HEK293 (cell line): ENCODE measurements around the gene PLEKHA6.

Experiments used
- CTCF ChIA-PET: fragments of 350-600 bp; formaldehyde crosslinking; extraction: SDS; loops from one replicate; lab custom pipeline; 2021; ENCODE audit warnings: antibody characterized with exemption; lab: Yijun Ruan, JAX
- POLR2A ChIA-PET: fragments of 300-600 bp; formaldehyde crosslinking; extraction: SDS; loops from one replicate; lab custom pipeline; 2020; ENCODE audit warnings: antibody characterized with exemption, inconsistent platforms; lab: Yijun Ruan, JAX
- H3K27ac ChIP-seq: fragments of 200-500 bp; sonication (Bioruptor generic); 2 replicates; pipeline ENCODE4 v1.5.1; 2014; ENCODE audit warnings: low read depth, low read length, control low read depth, inconsistent platforms; ENCODE audit errors: extremely low read depth
- H3K36me3 ChIP-seq, 2 experiments: fragments of 200-500 bp in 1 of 2; sonication (Bioruptor generic) in 1 of 2; 1 replicate in 1 of 2; 2 replicates in 1 of 2; pipeline ENCODE4 v1.5.1; 2014 to 2017; ENCODE audit warnings: inconsistent platforms in 2 of 2, low read length in 2 of 2; ENCODE audit not compliant: control insufficient read depth in 2 of 2, insufficient read depth in 1 of 2
- H3K4me1 ChIP-seq: fragments of 200-500 bp; sonication (Bioruptor generic); 2 replicates; pipeline ENCODE4 v1.5.1; 2014; ENCODE audit warnings: mild to moderate bottlenecking, low read length, inconsistent platforms; ENCODE audit not compliant: control insufficient read depth, insufficient read depth
- H3K4me3 ChIP-seq: 2 replicates; pipeline ENCODE4 v1.5.1; 2011; ENCODE audit warnings: low read depth, mild to moderate bottlenecking, control low read depth, low read length, moderate library complexity
- H3K9me3 ChIP-seq: fragments of 200-500 bp; sonication (Bioruptor generic); 2 replicates; pipeline ENCODE4 v1.5.1; 2014; ENCODE audit warnings: low read depth, low read length, inconsistent platforms; ENCODE audit not compliant: control insufficient read depth, insufficient read depth
- GLI2 ChIP-seq: fragments of 450-650 bp; formaldehyde crosslinking; IDR thresholded peaks from 2 replicates; pipeline ENCODE4; 2017; ENCODE audit warnings: missing biosample characterization, missing genetic modification characterization, low read depth, borderline replicate concordance
- HOXD13 ChIP-seq: sonication (generic); formaldehyde crosslinking; IDR thresholded peaks from 2 replicates; pipeline ENCODE4 v1.8.0; 2022; ENCODE audit warnings: missing genetic modification reagents, borderline replicate concordance
- IKZF3 ChIP-seq: fragments of 450-650 bp; IDR thresholded peaks from 2 replicates; pipeline ENCODE4 v1.5.0; 2018; ENCODE audit warnings: missing biosample characterization, mild to moderate bottlenecking, missing genetic modification characterization, moderate library complexity
- KLF8 ChIP-seq: fragments of 450-650 bp; formaldehyde crosslinking; IDR thresholded peaks from 2 replicates; pipeline ENCODE4 v1.5.1; 2016; ENCODE audit warnings: missing biosample characterization, missing genetic modification characterization
- MEIS1 ChIP-seq: sonication (generic); formaldehyde crosslinking; IDR thresholded peaks from 2 replicates; pipeline ENCODE4 v1.8.1; 2022; ENCODE audit warnings: missing genetic modification reagents, mild to moderate bottlenecking, borderline replicate concordance
- PRDM1 ChIP-seq: fragments of 450-650 bp; formaldehyde crosslinking; IDR thresholded peaks from 2 replicates; pipeline ENCODE4; 2016; ENCODE audit warnings: missing biosample characterization, missing genetic modification characterization
- SCRT2 ChIP-seq: fragments of 450-650 bp; formaldehyde crosslinking; IDR thresholded peaks from 2 replicates; pipeline ENCODE4 v1.5.1; 2016; ENCODE audit warnings: missing biosample characterization, missing genetic modification characterization
- SP7 ChIP-seq: fragments of 450-650 bp; formaldehyde crosslinking; IDR thresholded peaks from 2 replicates; pipeline ENCODE4 v1.5.1; 2016; ENCODE audit warnings: missing biosample characterization, missing genetic modification characterization
- YY2 ChIP-seq: fragments of 450-650 bp; formaldehyde crosslinking; IDR thresholded peaks from 2 replicates; pipeline ENCODE4 v1.5.1; 2016; ENCODE audit warnings: missing biosample characterization, missing genetic modification characterization
- ZBTB48 ChIP-seq: fragments of 450-650 bp; formaldehyde crosslinking; IDR thresholded peaks from 2 replicates; pipeline ENCODE4 v1.5.1; 2016; ENCODE audit warnings: missing biosample characterization, missing genetic modification characterization
- ZFP69B ChIP-seq: fragments of 450-650 bp; formaldehyde crosslinking; IDR thresholded peaks from 2 replicates; pipeline ENCODE4 v1.5.1; 2016; ENCODE audit warnings: missing biosample characterization, missing genetic modification characterization
- ZNF155 ChIP-seq: fragments of 450-650 bp; formaldehyde crosslinking; IDR thresholded peaks from 2 replicates; pipeline ENCODE4 v1.5.1; 2016; ENCODE audit warnings: missing biosample characterization, missing genetic modification characterization
- ZNF16 ChIP-seq: fragments of 450-650 bp; formaldehyde crosslinking; IDR thresholded peaks from 2 replicates; pipeline ENCODE4 v1.5.1; 2016; ENCODE audit warnings: low read depth, missing biosample characterization, missing genetic modification characterization
- ZNF23 ChIP-seq: fragments of 450-650 bp; formaldehyde crosslinking; IDR thresholded peaks from 2 replicates; pipeline ENCODE4 v1.5.1; 2016; ENCODE audit warnings: missing biosample characterization, missing genetic modification characterization, borderline replicate concordance
- ZNF248 ChIP-seq: fragments of 450-650 bp; formaldehyde crosslinking; IDR thresholded peaks from 2 replicates; pipeline ENCODE4 v1.5.1; 2017; ENCODE audit warnings: missing biosample characterization, missing genetic modification characterization
- ZNF341 ChIP-seq: fragments of 450-650 bp; formaldehyde crosslinking; IDR thresholded peaks from 2 replicates; pipeline ENCODE4; 2016; ENCODE audit warnings: low read depth, missing biosample characterization, missing genetic modification characterization
- ZNF501 ChIP-seq: fragments of 450-650 bp; formaldehyde crosslinking; IDR thresholded peaks from 2 replicates; pipeline ENCODE4 v1.5.1; 2016; ENCODE audit warnings: missing biosample characterization, missing genetic modification characterization
- ZNF521 ChIP-seq: fragments of 450-650 bp; formaldehyde crosslinking; IDR thresholded peaks from 2 replicates; pipeline ENCODE4 v1.5.1; 2017; ENCODE audit warnings: missing biosample characterization, mild to moderate bottlenecking, missing genetic modification characterization
- ZNF529 ChIP-seq: fragments of 450-650 bp; formaldehyde crosslinking; IDR thresholded peaks from 2 replicates; pipeline ENCODE4 v1.5.1; 2017; ENCODE audit warnings: missing genetic modification characterization, missing biosample characterization; ENCODE audit not compliant: insufficient replicate concordance
- ZNF530 ChIP-seq: fragments of 450-650 bp; formaldehyde crosslinking; IDR thresholded peaks from 2 replicates; pipeline ENCODE4 v1.5.1; 2016; ENCODE audit warnings: low read depth, missing biosample characterization, missing genetic modification characterization
- ZNF555 ChIP-seq: fragments of 450-650 bp; formaldehyde crosslinking; conservative IDR thresholded peaks from 2 replicates; pipeline ENCODE4 v1.5.1; 2017; ENCODE audit warnings: missing biosample characterization, mild to moderate bottlenecking, missing genetic modification characterization, inconsistent platforms
- ZNF660 ChIP-seq: fragments of 450-650 bp; IDR thresholded peaks from 2 replicates; pipeline ENCODE4 v1.5.1; 2018; ENCODE audit warnings: missing biosample characterization, mild to moderate bottlenecking, missing genetic modification characterization
- ZNF76 ChIP-seq: fragments of 450-650 bp; formaldehyde crosslinking; IDR thresholded peaks from 2 replicates; pipeline ENCODE4; 2016; ENCODE audit warnings: low read depth, missing biosample characterization, missing genetic modification characterization, borderline replicate concordance
- ZNF785 ChIP-seq: fragments of 450-650 bp; formaldehyde crosslinking; IDR thresholded peaks from 2 replicates; pipeline ENCODE4 v1.5.1; 2016; ENCODE audit warnings: missing biosample characterization, missing genetic modification characterization
- TF ChIP-seq, protein P1 (sequence below): fragments of 450-650 bp; formaldehyde crosslinking; conservative IDR thresholded peaks from 2 replicates; pipeline ENCODE4 v1.5.1; 2016; ENCODE audit warnings: low read depth, missing biosample characterization, missing genetic modification characterization
- TF ChIP-seq, protein P2 (sequence below): fragments of 450-650 bp; formaldehyde crosslinking; IDR thresholded peaks from 2 replicates; pipeline ENCODE4 v1.5.1; 2016; ENCODE audit warnings: missing biosample characterization, missing genetic modification characterization
- TF ChIP-seq, protein P3 (sequence below): fragments of 450-650 bp; formaldehyde crosslinking; IDR thresholded peaks from 2 replicates; pipeline ENCODE4 v1.5.1; 2016; ENCODE audit warnings: missing biosample characterization, missing genetic modification characterization, borderline replicate concordance

PLEKHA6 gene

DNA sequence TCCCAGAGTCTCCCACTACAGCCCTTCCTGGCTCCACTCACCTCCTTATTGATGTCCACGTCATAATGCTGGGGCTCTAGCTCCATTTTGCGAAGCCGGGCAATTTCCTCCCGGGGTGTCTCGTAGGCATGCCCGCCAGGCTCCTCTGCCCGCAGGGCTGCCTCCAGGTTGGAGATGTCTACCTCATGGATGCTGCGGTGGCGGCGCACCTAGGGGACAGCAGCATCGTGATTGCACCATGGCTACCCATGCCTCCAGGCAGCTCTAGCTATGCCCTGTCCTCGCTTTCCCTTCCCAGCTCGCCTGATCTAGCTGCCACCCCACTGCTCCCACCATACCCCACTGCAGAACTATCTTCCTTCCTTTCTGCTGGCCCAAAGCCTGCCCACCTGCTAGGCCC lies 130.8 kb downstream of the PLEKHA6 start:
- Histone ChIP-seq H3K4me1 (no peaks in the 10 kb centered on the region), H3K36me3 (peaks cover 0 to 6% of the 10 kb centered on the region in 2 experiments; a peak in 2 of 3 replicates), H3K4me3 (no peak overlapping the region), H3K27ac (no peak overlapping the region), H3K9me3 (no peaks in the 10 kb centered on the region)
- POLR2A ChIA-PET = no interaction called here
- no peak for TF ChIP-seq YY2 (tag by site-specific recombination)
- TF ChIP-seq ZNF529 (tag by site-specific recombination) = no peak
- no peak for TF ChIP-seq ZNF248 (tag by site-specific recombination)
- no peak for TF ChIP-seq ZNF155
- no peak for TF ChIP-seq ZNF501 (tag by site-specific recombination)
- TF ChIP-seq ZNF341 (tag by site-specific recombination) = no peak
- no peak for TF ChIP-seq GLI2 (tag by site-specific recombination)
- TF ChIP-seq, protein P1, sequence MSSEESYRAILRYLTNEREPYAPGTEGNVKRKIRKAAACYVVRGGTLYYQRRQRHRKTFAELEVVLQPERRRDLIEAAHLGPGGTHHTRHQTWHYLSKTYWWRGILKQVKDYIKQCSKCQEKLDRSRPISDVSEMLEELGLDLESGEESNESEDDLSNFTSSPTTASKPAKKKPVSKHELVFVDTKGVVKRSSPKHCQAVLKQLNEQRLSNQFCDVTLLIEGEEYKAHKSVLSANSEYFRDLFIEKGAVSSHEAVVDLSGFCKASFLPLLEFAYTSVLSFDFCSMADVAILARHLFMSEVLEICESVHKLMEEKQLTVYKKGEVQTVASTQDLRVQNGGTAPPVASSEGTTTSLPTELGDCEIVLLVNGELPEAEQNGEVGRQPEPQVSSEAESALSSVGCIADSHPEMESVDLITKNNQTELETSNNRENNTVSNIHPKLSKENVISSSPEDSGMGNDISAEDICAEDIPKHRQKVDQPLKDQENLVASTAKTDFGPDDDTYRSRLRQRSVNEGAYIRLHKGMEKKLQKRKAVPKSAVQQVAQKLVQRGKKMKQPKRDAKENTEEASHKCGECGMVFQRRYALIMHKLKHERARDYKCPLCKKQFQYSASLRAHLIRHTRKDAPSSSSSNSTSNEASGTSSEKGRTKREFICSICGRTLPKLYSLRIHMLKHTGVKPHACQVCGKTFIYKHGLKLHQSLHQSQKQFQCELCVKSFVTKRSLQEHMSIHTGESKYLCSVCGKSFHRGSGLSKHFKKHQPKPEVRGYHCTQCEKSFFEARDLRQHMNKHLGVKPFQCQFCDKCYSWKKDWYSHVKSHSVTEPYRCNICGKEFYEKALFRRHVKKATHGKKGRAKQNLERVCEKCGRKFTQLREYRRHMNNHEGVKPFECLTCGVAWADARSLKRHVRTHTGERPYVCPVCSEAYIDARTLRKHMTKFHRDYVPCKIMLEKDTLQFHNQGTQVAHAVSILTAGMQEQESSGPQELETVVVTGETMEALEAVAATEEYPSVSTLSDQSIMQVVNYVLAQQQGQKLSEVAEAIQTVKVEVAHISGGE (tag by site-specific recombination) = no peak
- TF ChIP-seq ZNF23 (tag by site-specific recombination) = no peak
- TF ChIP-seq ZBTB48 (tag by site-specific recombination) = no peak
- no peak for TF ChIP-seq ZFP69B (tag by site-specific recombination)
- TF ChIP-seq IKZF3 (tag by site-specific recombination) = no peak
- no peak for TF ChIP-seq ZNF660
- TF ChIP-seq, protein P2, sequence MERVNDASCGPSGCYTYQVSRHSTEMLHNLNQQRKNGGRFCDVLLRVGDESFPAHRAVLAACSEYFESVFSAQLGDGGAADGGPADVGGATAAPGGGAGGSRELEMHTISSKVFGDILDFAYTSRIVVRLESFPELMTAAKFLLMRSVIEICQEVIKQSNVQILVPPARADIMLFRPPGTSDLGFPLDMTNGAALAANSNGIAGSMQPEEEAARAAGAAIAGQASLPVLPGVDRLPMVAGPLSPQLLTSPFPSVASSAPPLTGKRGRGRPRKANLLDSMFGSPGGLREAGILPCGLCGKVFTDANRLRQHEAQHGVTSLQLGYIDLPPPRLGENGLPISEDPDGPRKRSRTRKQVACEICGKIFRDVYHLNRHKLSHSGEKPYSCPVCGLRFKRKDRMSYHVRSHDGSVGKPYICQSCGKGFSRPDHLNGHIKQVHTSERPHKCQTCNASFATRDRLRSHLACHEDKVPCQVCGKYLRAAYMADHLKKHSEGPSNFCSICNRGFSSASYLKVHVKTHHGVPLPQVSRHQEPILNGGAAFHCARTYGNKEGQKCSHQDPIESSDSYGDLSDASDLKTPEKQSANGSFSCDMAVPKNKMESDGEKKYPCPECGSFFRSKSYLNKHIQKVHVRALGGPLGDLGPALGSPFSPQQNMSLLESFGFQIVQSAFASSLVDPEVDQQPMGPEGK (tag by site-specific recombination) = no peak
- no peak for TF ChIP-seq SP7 (tag by site-specific recombination)
- TF ChIP-seq KLF8 (tag by site-specific recombination) = no peak
- CTCF ChIA-PET = interaction anchor here (1.1 to 4.1 kb wide), 5 partner anchors 22 to 222 kb away, joined by 3 to 19 read pairs (median 4); no protein-coding TSS in a partner anchor

DNA sequence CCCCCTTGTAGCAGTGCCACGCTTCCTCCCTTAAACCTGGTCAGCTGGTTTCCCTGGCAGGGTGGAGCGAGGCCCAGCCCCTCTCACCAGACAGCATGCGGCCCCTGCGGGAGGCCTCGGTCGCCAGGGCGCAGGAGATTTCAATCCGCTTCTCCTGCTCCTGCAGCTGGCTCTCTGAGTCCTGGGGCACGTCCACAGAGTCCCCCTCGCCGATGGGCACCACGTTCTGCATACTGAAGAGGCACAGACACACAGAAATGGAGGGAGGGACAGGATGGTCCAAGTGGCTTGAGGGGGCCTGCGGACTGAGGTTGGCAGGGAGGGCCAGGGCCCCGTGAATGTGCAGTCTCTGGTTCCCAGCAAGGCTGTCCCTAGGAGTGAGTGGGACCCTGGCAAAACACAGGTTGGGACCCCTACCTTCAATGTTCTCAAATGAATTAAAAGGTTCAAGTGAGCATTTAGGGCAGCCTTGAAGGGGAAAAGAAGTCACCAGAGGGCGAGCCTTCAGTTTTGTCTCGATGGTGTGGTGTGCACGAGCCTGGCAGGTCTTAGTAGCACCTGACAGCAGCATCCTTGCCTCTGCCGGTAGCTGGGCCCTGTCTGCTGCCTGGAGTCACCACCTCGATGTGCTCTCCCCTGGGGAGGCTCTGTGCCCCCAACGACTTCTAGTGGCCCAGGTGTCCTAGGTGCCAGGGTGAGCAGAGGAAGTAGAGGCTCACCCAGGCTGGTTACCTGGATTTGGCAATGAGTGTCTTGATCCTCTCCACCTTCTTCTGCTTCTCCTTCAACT lies 131.5 kb downstream of the PLEKHA6 start:
- CTCF ChIA-PET = interaction anchor here (1.3 to 4.1 kb wide), 3 partner anchors 22 to 222 kb away, joined by 3 to 19 read pairs (median 7); no protein-coding TSS in a partner anchor
- H3K9me3 ChIP-seq = no peaks in the 10 kb centered on the region
- no peaks in the 10 kb centered on the region for H3K4me1 ChIP-seq
- H3K4me3 ChIP-seq = no peak overlapping the region
- peaks cover 0 to 6% of the 10 kb centered on the region in 2 experiments; a peak in 2 of 3 replicates for H3K36me3 ChIP-seq
- H3K27ac ChIP-seq = no peak overlapping the region
- TF ChIP-seq ZNF555 (tag by site-specific recombination) (no peak), ZNF521 (tag by site-specific recombination) (no peak), ZNF530 (tag by site-specific recombination) (no peak), ZNF16 (no peak), ZNF785 (tag by site-specific recombination) (no peak), SCRT2 (tag by site-specific recombination) (no peak), HOXD13 (no peak), PRDM1 (tag by site-specific recombination) (no peak), MEIS1 (no peak), ZNF76 (tag by site-specific recombination) (no peak)
- TF ChIP-seq, protein P3, sequence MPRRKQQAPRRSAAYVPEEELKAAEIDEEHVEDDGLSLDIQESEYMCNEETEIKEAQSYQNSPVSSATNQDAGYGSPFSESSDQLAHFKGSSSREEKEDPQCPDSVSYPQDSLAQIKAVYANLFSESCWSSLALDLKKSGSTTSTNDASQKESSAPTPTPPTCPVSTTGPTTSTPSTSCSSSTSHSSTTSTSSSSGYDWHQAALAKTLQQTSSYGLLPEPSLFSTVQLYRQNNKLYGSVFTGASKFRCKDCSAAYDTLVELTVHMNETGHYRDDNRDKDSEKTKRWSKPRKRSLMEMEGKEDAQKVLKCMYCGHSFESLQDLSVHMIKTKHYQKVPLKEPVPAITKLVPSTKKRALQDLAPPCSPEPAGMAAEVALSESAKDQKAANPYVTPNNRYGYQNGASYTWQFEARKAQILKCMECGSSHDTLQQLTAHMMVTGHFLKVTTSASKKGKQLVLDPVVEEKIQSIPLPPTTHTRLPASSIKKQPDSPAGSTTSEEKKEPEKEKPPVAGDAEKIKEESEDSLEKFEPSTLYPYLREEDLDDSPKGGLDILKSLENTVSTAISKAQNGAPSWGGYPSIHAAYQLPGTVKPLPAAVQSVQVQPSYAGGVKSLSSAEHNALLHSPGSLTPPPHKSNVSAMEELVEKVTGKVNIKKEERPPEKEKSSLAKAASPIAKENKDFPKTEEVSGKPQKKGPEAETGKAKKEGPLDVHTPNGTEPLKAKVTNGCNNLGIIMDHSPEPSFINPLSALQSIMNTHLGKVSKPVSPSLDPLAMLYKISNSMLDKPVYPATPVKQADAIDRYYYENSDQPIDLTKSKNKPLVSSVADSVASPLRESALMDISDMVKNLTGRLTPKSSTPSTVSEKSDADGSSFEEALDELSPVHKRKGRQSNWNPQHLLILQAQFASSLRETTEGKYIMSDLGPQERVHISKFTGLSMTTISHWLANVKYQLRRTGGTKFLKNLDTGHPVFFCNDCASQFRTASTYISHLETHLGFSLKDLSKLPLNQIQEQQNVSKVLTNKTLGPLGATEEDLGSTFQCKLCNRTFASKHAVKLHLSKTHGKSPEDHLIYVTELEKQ (tag by site-specific recombination) = no peak
- TF ChIP-seq, all 188 proteins: peak for 0
- POLR2A ChIA-PET = interaction anchor here (0.6 kb wide), 1 partner anchor 349 kb away, joined by 3 read pairs; no protein-coding TSS in a partner anchor
